ENCODE data around the gene ITPR1.

The ITPR1 gene

DNA sequence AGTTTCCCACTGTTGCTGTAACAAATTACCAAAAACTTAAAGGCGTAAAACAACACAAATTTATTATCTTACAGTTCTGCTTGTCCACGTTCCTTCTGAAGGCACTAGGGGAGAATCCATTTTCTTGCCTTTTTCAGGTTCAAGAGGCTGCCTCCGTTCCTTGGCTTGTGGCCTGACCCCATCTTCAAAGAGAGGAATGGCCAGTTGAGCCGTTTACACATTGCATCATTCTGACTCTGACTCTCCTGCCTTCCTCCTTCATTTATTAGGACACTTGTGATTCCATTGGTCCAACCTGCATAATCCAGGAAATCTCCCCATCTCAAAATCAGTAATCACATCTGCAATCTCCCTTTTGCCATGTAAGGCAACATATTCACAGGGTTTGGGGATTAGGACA, 363.4 kb downstream of the ITPR1 start:
- Histone ChIP-seq H3K36me3 (ENCODE audit: insufficient read depth, low read length) (no peaks in the 10 kb centered on the region), H2AFZ (ENCODE audit: low read length) (no peak overlapping the region), H3K9ac (ENCODE audit: low read length) (no peak overlapping the region), H3K4me1 (ENCODE audit: insufficient read depth, low read length, severe bottlenecking) (no peaks in the 10 kb centered on the region), H3K9me2 (ENCODE audit: low read depth, low read length) (no peaks in the 10 kb centered on the region), H4K20me1 (ENCODE audit: insufficient read depth, low read length) (no peaks in the 10 kb centered on the region), H3K27me3 (ENCODE audit: insufficient read depth, low read length) (no peaks in the 10 kb centered on the region), H3K4me3 (ENCODE audit: low read depth, low read length, poor library complexity, severe bottlenecking) (no peak overlapping the region), H3F3A (ENCODE audit: insufficient read depth, low read length) (no peaks in the 10 kb centered on the region), H3K79me2 (ENCODE audit: insufficient read depth, low read length) (no peaks in the 10 kb centered on the region), H3K9me3 (ENCODE audit: low read length) (no peaks in the 10 kb centered on the region), H3K4me2 (ENCODE audit: low read length) (no peak overlapping the region), H3K27ac (ENCODE audit: low read depth, low read length, poor library complexity, severe bottlenecking) (no peak overlapping the region)
- no peak for TF ChIP-seq EZH2 (IDR thresholded peaks at IDR 0.05; ENCODE audit: borderline replicate concordance, low read length)

DNA sequence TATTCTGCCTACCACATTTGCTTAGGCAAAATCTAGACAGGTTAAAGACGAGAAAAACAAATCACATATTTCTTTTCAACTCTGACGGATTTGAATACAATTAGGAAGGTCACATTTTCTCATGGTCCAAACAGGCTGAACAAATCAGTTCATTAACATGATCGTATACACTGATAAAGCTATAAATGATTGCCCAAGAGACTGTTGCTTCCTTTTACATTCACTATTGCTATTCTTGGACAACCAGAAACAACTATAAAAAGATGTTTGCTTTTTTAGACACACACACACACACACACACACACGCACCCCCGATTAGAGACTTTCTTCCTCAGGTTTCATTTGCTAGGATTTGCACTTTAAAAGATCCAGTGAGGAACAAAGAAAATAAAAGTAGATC, 363.8 kb downstream of the ITPR1 start:
- no peaks in the 10 kb centered on the region for H3K9me3 ChIP-seq (ENCODE audit: low read length)
- H4K20me1 ChIP-seq (ENCODE audit: insufficient read depth, low read length), result no peaks in the 10 kb centered on the region
- no peaks in the 10 kb centered on the region for H3K79me2 ChIP-seq (ENCODE audit: insufficient read depth, low read length)
- no peaks in the 10 kb centered on the region for H3K36me3 ChIP-seq (ENCODE audit: insufficient read depth, low read length)
- no peak for TF ChIP-seq EZH2 (IDR thresholded peaks at IDR 0.05; ENCODE audit: borderline replicate concordance, low read length)
- no peak for TF ChIP-seq CTCF (IDR thresholded peaks at IDR 0.05; ENCODE audit: low read length)
- no peak overlapping the region for H3K4me2 ChIP-seq (ENCODE audit: low read length)
- no peaks in the 10 kb centered on the region for H3F3A ChIP-seq (ENCODE audit: insufficient read depth, low read length)
- H3K27me3 ChIP-seq (ENCODE audit: insufficient read depth, low read length), result no peaks in the 10 kb centered on the region
- H3K4me3 ChIP-seq (ENCODE audit: low read depth, low read length, poor library complexity, severe bottlenecking), result no peak overlapping the region
- H2AFZ ChIP-seq (ENCODE audit: low read length), result no peak overlapping the region
- H3K9me2 ChIP-seq (ENCODE audit: low read depth, low read length), result no peaks in the 10 kb centered on the region
- H3K27ac ChIP-seq (ENCODE audit: low read depth, low read length, poor library complexity, severe bottlenecking), result no peak overlapping the region
- no peaks in the 10 kb centered on the region for H3K4me1 ChIP-seq (ENCODE audit: insufficient read depth, low read length, severe bottlenecking)
- H3K9ac ChIP-seq (ENCODE audit: low read length), result no peak overlapping the region

DNA sequence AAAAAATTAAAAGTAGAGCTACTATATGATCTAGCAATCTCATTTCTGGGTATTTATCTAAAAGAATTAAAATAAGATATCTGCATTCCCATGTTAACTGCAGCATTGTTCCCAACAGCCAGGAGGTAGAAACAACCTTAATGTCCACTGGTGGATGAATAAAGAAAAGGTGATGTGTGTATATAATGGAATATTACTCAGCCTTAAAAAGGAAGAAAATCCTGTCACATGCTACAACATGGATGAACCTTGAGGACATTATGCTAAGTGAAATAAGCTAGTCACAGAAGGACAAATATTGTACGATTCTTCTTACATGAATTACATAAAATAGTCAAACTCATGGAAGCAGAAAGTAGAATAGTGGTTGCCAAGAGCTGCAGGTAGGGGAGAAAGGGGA, 366.6 kb downstream of the ITPR1 start:
- Histone ChIP-seq H3K4me2 (ENCODE audit: low read length) (no peak overlapping the region), H3K27ac (ENCODE audit: low read depth, low read length, poor library complexity, severe bottlenecking) (no peak overlapping the region), H3K9me2 (ENCODE audit: low read depth, low read length) (no peaks in the 10 kb centered on the region), H3K4me1 (ENCODE audit: insufficient read depth, low read length, severe bottlenecking) (no peaks in the 10 kb centered on the region), H3K36me3 (ENCODE audit: insufficient read depth, low read length) (no peaks in the 10 kb centered on the region), H3F3A (ENCODE audit: insufficient read depth, low read length) (no peaks in the 10 kb centered on the region), H3K9ac (ENCODE audit: low read length) (no peak overlapping the region), H4K20me1 (ENCODE audit: insufficient read depth, low read length) (no peaks in the 10 kb centered on the region), H3K4me3 (ENCODE audit: low read depth, low read length, poor library complexity, severe bottlenecking) (no peak overlapping the region), H3K9me3 (ENCODE audit: low read length) (no peaks in the 10 kb centered on the region), H3K79me2 (ENCODE audit: insufficient read depth, low read length) (no peaks in the 10 kb centered on the region), H2AFZ (ENCODE audit: low read length) (no peak overlapping the region), H3K27me3 (ENCODE audit: insufficient read depth, low read length) (no peaks in the 10 kb centered on the region)
- TF ChIP-seq EZH2 (IDR thresholded peaks at IDR 0.05; ENCODE audit: borderline replicate concordance, low read length), result no peak
- TF ChIP-seq CTCF (IDR thresholded peaks at IDR 0.05; ENCODE audit: low read length), result no peak

DNA sequence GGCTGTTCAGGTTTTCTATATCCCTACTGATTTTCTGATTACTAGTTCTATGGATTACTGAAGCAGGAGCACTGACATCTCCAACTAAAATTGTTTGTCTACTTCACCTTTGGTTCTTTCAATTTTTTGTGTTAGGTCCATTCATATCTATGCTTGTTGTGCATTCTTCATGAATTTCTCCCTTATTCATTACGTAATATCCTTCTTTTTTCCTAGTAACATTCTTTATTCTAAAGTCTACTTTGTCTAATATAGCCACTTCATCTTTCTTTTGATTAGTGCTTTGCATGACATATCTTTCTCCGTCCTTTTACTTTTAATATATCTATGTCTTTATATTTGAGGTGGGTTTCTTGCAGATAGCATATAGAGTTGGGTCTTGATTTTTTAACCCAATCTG, 369.8 kb downstream of the ITPR1 start:
- H3K27me3 ChIP-seq (ENCODE audit: insufficient read depth, low read length), result no peaks in the 10 kb centered on the region
- TF ChIP-seq CTCF (IDR thresholded peaks at IDR 0.05; ENCODE audit: low read length), result no peak
- TF ChIP-seq EZH2 (IDR thresholded peaks at IDR 0.05; ENCODE audit: borderline replicate concordance, low read length), result no peak

More for the DNA sequence above, 369.8 kb downstream of the ITPR1 start:
- no peaks in the 10 kb centered on the region for H3K9me2 ChIP-seq (ENCODE audit: low read depth, low read length)
- no peak overlapping the region for H3K4me2 ChIP-seq (ENCODE audit: low read length)
- H3K4me1 ChIP-seq (ENCODE audit: insufficient read depth, low read length, severe bottlenecking), result peaks cover under 1% of the 10 kb centered on the region
- H3K36me3 ChIP-seq (ENCODE audit: insufficient read depth, low read length), result no peaks in the 10 kb centered on the region
- H3K79me2 ChIP-seq (ENCODE audit: insufficient read depth, low read length), result no peaks in the 10 kb centered on the region
- H3K9ac ChIP-seq (ENCODE audit: low read length), result no peak overlapping the region
- no peaks in the 10 kb centered on the region for H3F3A ChIP-seq (ENCODE audit: insufficient read depth, low read length)
- no peak overlapping the region for H3K27ac ChIP-seq (ENCODE audit: low read depth, low read length, poor library complexity, severe bottlenecking)
- no peaks in the 10 kb centered on the region for H4K20me1 ChIP-seq (ENCODE audit: insufficient read depth, low read length)
- no peak overlapping the region for H2AFZ ChIP-seq (ENCODE audit: low read length)
- H3K9me3 ChIP-seq (ENCODE audit: low read length), result no peaks in the 10 kb centered on the region
- no peak overlapping the region for H3K4me3 ChIP-seq (ENCODE audit: low read depth, low read length, poor library complexity, severe bottlenecking)
